Hematopoietic multipotent progenitor cell treated with erythropoietin and hydrocortisone succinate and interleukin-3 and kit ligand, for 4 days (in vitro differentiated cells): ENCODE measurements around the gene RPL35.
A peak's percentile ranks its signal among the peaks of the same experiment; 100 is the strongest.

Experiments
- DNase-seq: peaks from one replicate; pipeline ENCODE4 v3.0.0-alpha.2; 2015

The RPL35 gene

GRCh38 chr9:124875501-124875900, 13.7 kb upstream of the RPL35 start:
- DNase-seq = no peak

DNA sequence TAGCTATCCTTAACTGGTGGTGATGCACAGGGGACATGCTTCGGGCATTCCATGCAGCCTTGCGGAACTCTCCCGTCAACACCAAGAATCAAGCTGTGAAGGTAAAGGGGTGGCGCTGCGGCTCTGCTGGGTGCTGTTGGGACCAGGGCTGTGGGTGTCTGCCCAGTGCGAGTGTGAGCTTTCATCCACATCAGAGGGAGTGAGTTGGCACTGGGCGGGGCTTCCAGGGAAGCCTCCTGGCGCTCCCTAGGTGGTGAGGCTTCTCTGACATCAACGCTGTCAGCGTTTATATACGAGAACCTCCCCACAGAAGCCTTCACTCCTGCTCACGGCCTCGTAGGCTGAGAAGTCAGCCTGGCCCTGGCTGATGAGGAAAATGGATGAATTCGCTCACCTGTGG, 11.9 kb upstream of the RPL35 start:
- no peak for DNase-seq

- DNase-seq = no peak
These were observed 9.4 kb upstream of the RPL35 start for GRCh38 chr9:124871156-124871561.

- peak; percentile 25 for DNase-seq
These were observed 9.0 kb upstream of the RPL35 start for GRCh38 chr9:124870723-124871122.

GRCh38 chr9:124869986-124870560, 8.3 kb upstream of the RPL35 start:
- peak; percentile 81 for DNase-seq

GRCh38 chr9:124869466-124869985, 7.8 kb upstream of the RPL35 start:
- peak; percentile 56 for DNase-seq

GRCh38 chr9:124868511-124869465, 7.0 kb upstream of the RPL35 start:
- peak; percentile 95 for DNase-seq

DNA sequence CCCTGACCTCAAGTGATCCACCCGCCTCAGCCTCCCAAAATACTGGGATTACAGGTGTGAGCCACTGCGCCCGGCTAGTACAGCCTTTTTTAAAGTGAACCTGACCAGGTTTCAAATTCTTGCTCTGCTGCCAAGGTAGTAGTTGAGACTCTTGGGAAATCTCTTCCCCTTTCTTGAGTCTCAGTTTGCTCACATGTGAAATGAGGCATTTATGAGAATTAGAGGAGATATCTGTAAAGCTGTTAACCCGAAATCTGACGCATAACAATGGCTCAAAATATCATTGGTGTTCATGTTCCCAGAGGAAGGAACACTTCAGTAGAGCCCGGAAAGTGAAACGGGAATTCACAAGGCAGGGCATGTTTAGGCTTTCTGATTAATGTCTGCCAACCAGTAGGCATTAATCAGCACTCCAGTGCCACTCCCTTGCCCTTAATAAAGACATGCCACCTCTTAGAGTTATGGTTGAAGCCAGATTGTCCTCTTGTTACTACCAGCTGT, 1.7 kb upstream of the RPL35 start:
- DNase-seq = peak; percentile 38

- no peak for DNase-seq
These were observed 995 bp downstream of the RPL35 start for GRCh38 chr9:124860582-124861341.

GRCh38 chr9:124859803-124860581, 1.8 kb downstream of the RPL35 start:
- DNase-seq = peak; percentile 25

DNA sequence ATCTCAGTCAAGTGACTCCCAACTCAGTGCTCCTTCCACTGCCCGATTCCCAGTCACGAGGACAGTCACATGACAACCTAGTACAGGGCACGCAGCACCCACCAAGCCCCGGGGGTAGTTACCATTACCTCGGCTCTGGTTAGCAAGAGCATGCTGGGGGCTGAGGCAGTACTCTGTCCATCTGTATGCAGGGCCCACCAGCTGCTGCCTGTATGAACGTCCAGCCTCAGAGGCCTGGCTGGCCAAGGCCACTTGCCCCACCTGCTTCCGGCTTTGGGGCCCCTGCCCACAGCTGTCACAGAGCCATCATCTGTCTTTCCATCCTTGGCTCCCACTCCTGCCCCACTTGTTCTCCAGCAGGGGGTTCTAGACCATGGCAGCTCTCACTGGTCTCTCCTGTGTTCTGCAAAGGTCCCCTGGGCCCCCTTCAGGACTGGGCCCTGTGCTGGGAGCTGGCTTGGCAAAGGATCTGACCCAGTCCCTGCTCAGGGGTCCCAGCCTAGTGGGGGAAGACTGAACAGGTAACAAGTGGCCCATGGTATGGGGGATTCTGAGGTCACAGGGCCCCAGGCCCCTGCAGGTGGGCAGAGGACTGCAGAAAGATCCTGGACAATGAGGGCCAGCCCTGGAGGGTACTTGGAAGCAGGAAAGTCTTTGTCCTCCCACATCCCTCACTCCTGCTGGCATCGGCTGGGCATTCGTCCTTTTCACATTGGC, 3.3 kb downstream of the RPL35 start:
- DNase-seq = no peak

- no peak for DNase-seq
These were observed 4.1 kb downstream of the RPL35 start for GRCh38 chr9:124857533-124858162.

- DNase-seq = peak; percentile 76
These were observed 5.6 kb downstream of the RPL35 start for GRCh38 chr9:124855944-124856765.

DNA sequence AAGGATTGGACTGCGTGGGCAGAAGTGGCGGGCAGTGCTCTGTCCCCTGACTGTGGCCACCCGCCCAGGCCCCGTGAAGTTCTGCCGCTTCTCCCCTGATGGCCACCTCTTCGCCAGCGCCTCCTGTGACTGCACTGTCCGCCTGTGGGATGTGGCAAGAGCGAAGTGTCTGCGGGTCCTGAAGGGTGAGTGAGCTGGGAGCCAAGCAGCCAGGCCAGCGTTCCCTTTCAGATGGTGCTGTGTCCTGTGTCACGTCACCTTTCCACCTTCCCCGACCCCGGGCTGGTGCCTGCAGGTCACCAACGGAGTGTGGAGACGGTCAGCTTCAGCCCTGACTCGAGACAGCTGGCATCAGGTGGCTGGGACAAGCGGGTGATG, 6.2 kb downstream of the RPL35 start:
- no peak for DNase-seq

- DNase-seq = no peak
These were observed 6.9 kb downstream of the RPL35 start for GRCh38 chr9:124854822-124855221.

- DNase-seq = no peak
These were observed 7.6 kb downstream of the RPL35 start for GRCh38 chr9:124854161-124854560.

DNA sequence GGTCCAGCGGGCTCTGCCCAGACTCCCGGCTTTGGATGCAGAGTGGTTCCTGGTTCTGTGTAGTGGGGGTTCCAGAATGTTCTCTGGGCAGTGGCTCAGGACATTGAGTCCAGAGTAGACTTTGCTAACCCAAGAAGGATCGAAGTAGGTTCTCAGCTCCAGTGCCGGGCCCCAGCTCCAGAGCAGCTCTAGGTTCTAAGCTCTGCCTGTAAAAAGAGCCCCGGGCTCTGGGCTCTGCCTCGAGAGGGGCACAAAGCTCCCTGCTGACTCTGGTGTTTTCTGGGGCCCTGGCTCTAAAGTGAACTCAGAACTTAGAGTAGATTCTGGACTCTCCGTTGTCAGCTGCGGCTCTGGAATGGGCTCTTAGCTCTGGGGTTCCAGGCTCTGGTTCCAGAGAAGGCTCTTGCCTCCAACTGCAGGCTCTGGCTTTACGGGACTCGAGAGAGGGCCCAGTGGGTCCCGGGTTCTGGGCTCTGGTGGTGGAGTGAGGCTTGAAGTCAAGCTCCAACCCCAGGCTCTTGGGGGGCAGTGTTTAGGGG, 8.1 kb downstream of the RPL35 start:
- no peak for DNase-seq

DNA sequence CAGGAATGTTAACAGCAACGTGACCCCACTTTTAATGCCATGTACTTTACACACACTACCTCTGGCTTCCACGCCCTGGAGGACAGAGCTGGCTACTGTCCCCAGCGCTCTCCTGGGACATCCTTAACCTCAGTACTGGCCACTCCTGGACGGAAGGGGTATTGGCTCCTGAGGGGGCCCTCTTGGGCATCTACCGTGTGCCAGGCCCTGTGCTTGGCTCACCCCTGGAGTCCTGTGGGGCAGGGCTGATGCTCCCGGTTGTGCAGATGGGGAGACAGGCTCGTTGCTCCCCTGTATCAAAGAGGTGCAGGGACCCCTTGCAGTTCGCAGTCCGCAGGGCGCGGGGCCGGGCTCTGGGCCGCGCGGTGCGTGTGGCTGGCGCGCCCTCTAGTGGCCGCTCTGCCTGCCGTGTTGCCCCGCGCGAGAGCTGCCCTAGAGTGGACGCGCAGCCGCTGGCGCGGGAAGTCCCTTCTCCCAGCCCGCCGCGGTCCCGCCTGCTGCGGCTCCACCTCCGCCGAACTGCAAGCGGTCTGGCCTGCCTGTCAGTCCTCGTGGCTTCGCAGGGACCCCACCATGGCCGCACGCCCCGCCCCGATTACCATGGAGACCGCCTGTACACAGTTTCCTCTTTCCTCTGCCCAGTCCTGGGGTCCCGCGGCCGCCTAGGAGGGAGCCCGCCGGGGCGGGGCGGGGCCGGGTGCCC, 8.8 kb downstream of the RPL35 start, which contains the start of gene WDR38:
TSS of gene WDR38 (plus strand) at position 632 of the 703 bp plus-strand sequence. CDS start 72 bp downstream, outside the sequence.
- DNase-seq = peak; percentile 88
